IPS-18c (cell line): ENCODE results near the gene ZDHHC21.

Experiments used
- H3K4me3 ChIP-seq: 2 replicates; pipeline ENCODE4 v1.7.0; 2013; ENCODE audit warnings: low read depth, mild to moderate bottlenecking, low read length, moderate library complexity; ENCODE audit not compliant: insufficient read depth
- H3K9me3 ChIP-seq: one replicate; pipeline ENCODE4 v1.6.1; 2013; ENCODE audit warnings: mild to moderate bottlenecking, low read length, moderate library complexity; ENCODE audit not compliant: control insufficient read depth, insufficient read depth

The ZDHHC21 gene

GRCh38 chr9:14573319-14573718, 119.9 kb downstream of the ZDHHC21 start:
- no peak overlapping the region for H3K4me3 ChIP-seq
- H3K9me3 ChIP-seq = no peaks in the 10 kb centered on the region

- no peaks in the 10 kb centered on the region for H3K9me3 ChIP-seq
- H3K4me3 ChIP-seq = no peak overlapping the region
Observed at GRCh38 chr9:14565352-14566016, 127.7 kb downstream of the ZDHHC21 start.

- no peaks in the 10 kb centered on the region for H3K9me3 ChIP-seq
- H3K4me3 ChIP-seq = no peak overlapping the region
Observed at GRCh38 chr9:14563902-14564624, 129.2 kb downstream of the ZDHHC21 start.

GRCh38 chr9:14561929-14562405, 131.3 kb downstream of the ZDHHC21 start:
- Histone ChIP-seq H3K9me3 (no peaks in the 10 kb centered on the region), H3K4me3 (no peak overlapping the region)
